ENCODE results near the gene SCAPER.

The SCAPER gene

GRCh38 chr15:76426941-76427340 is 478.2 kb downstream of the SCAPER start:
- no peak for DNase-seq (ENCODE audit: low read depth)

GRCh38 chr15:76418352-76419140 is 486.6 kb downstream of the SCAPER start:
- no peak for DNase-seq (ENCODE audit: low read depth)

- no peak for DNase-seq (ENCODE audit: low read depth)
These were observed 503.9 kb downstream of the SCAPER start for GRCh38 chr15:76401285-76401684.

GRCh38 chr15:76398317-76399104 is 506.6 kb downstream of the SCAPER start:
- DNase-seq (ENCODE audit: low read depth) = no peak

GRCh38 chr15:76393614-76394013 is 511.5 kb downstream of the SCAPER start:
- no peak for DNase-seq (ENCODE audit: low read depth)

- no peak for DNase-seq (ENCODE audit: low read depth)
These were observed 513.3 kb downstream of the SCAPER start for GRCh38 chr15:76391847-76392246.

- DNase-seq (ENCODE audit: low read depth) = no peak
These were observed 513.8 kb downstream of the SCAPER start for GRCh38 chr15:76391309-76391708.

GRCh38 chr15:76390571-76390970 is 514.6 kb downstream of the SCAPER start:
- no peak for DNase-seq (ENCODE audit: low read depth)

GRCh38 chr15:76386926-76387325 is 518.2 kb downstream of the SCAPER start:
- no peak for DNase-seq (ENCODE audit: low read depth)

- no peak for DNase-seq (ENCODE audit: low read depth)
These were observed 519.0 kb downstream of the SCAPER start for GRCh38 chr15:76386178-76386577.

GRCh38 chr15:76384409-76384808 is 520.7 kb downstream of the SCAPER start:
- DNase-seq (ENCODE audit: low read depth) = no peak

- no peak for DNase-seq (ENCODE audit: low read depth)
These were observed 522.0 kb downstream of the SCAPER start for GRCh38 chr15:76382987-76383728.

GRCh38 chr15:76381366-76381765 is 523.8 kb downstream of the SCAPER start:
- no peak for DNase-seq (ENCODE audit: low read depth)

- no peak for DNase-seq (ENCODE audit: low read depth)
These were observed 524.9 kb downstream of the SCAPER start for GRCh38 chr15:76380249-76380648.

- DNase-seq (ENCODE audit: low read depth) = no peak
These were observed 526.4 kb downstream of the SCAPER start for GRCh38 chr15:76378691-76379090.

GRCh38 chr15:76377751-76378150 is 527.4 kb downstream of the SCAPER start:
- no peak for DNase-seq (ENCODE audit: low read depth)

- DNase-seq (ENCODE audit: low read depth) = no peak
These were observed 527.9 kb downstream of the SCAPER start for GRCh38 chr15:76377217-76377616.

GRCh38 chr15:76376816-76377215 is 528.3 kb downstream of the SCAPER start:
- DNase-seq (ENCODE audit: low read depth) = no peak

- DNase-seq (ENCODE audit: low read depth) = no peak
These were observed 529.1 kb downstream of the SCAPER start for GRCh38 chr15:76376029-76376428.

GRCh38 chr15:76368122-76368621 is 537.0 kb downstream of the SCAPER start:
- no peak for DNase-seq (ENCODE audit: low read depth)

- no peak for DNase-seq (ENCODE audit: low read depth)
These were observed 538.4 kb downstream of the SCAPER start for GRCh38 chr15:76366714-76367113.

- DNase-seq (ENCODE audit: low read depth) = no peak
These were observed 541.9 kb downstream of the SCAPER start for GRCh38 chr15:76363251-76363650.
